GM12891 (cell line): ENCODE results near the gene TMEM185A.
A peak's percentile ranks its signal among the peaks of the same experiment; 100 is the strongest.
"Not testable (repeated sequence)": the region's sequence is repeated elsewhere in the genome, so short reads cannot be mapped to it uniquely, and the experiment has no call there.

Experiments
- DNase-seq: peaks from one replicate; pipeline ENCODE4 v3.0.0; 2011; ENCODE audit warnings: low spot score; ENCODE audit not compliant: insufficient read length
- FAIRE-seq: peaks from 2 replicates; lab custom pipeline; 2011; peaks lifted over from hg19 to GRCh38; lab: Jason Lieb, UNC
- PAX5 ChIP-seq: IDR thresholded peaks from 2 replicates; pipeline ENCODE4 v1.6.1; 2011; ENCODE audit warnings: low read length, moderate library complexity, mild to moderate bottlenecking; ENCODE audit not compliant: insufficient read depth, severe bottlenecking
- POLR2A ChIP-seq: IDR thresholded peaks from 2 replicates; pipeline ENCODE4 v1.6.1; 2011; ENCODE audit warnings: low read depth, low read length, control low read depth
- POLR2AphosphoS5 ChIP-seq: IDR thresholded peaks from 2 replicates; pipeline ENCODE4 v1.6.1; 2011; ENCODE audit warnings: low read depth, low read length, control low read depth
- POU2F2 ChIP-seq: IDR thresholded peaks from 2 replicates; pipeline ENCODE4 v1.6.1; 2011; ENCODE audit warnings: low read depth, mild to moderate bottlenecking, control low read depth, low read length, moderate library complexity
- SPI1 ChIP-seq: IDR thresholded peaks from 2 replicates; pipeline ENCODE4 v1.6.1; 2011; ENCODE audit warnings: low read depth, low read length, control low read depth
- TAF1 ChIP-seq: IDR thresholded peaks from 2 replicates; pipeline ENCODE4 v1.6.1; 2011; ENCODE audit warnings: low read depth, low read length, control low read depth

Gene TMEM185A

DNA sequence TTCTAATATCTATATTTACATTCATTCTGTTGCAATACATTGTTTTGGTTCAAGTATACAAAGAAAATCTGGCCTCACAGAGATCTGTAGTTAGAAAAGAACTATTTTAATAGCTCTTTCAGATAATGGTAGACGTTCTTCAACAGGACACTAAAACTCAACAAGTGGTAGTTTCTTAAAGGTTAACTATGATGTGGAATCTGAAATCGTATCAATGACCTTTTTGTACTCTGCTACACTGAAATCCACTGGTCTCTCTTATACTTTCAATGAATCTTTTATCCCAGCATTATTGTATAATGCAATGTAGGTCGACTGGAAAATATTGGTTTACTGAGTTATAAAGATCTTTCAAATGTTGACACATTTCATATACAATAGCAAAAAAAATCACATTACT is 12.7 kb downstream of the TMEM185A start:
- DNase-seq (no peak), FAIRE-seq (no peak)
- no peak for TF ChIP-seq POLR2A
- TF ChIP-seq PAX5: no peak
- TF ChIP-seq SPI1: no peak
- no peak for TF ChIP-seq POLR2AphosphoS5
- TF ChIP-seq TAF1: no peak
- no peak for TF ChIP-seq POU2F2

DNA sequence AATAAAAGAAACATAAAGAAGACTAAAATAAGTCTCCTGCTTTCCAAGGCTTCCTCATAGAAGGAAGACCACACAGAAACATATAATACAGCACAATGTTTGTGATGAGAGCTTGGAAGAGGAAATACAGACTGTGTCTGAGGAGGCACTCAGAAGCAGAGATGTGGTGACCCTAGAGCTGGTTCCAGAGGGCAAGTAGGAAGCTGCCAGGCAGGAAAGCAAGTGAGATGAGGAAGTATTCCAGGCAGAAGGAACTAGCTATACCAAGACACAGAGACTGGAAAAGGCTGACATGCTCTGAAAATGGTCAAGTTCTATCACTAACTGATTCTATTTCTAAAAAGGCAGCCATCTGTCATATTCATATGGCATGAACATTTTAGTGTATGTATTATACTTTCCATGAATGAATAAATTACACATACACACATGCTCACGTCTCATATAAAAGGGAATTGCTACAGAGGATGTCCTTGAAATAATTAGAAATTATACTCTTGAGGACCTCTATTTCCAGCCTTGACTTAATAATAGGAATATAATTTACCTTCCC is 19.9 kb downstream of the TMEM185A start:
- FAIRE-seq (no peak), DNase-seq (no peak)

DNA sequence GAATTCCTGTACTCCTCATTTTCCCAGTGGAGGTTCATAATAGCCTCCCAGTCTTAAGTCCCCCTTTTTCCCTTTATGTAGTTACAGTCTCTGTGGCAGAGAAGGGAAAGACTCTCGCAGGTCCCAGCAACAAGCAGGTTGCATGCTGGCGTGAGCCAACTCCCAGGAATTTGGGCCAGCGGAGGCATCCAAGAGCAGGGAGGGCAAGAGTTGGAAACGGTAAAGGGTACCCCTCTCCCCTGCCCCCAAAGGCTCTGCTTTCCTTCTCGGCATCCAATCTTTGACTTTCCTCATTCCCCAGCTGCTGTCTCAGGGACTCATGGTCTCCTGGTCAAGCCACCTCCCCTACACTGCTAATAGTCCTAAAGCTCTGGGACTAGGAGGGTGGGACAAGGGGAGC is 21.1 kb downstream of the TMEM185A start:
- no peak for FAIRE-seq
- DNase-seq: no peak
- TF ChIP-seq POLR2A (no peak), TAF1 (no peak), POU2F2 (no peak), SPI1 (no peak), PAX5 (no peak), POLR2AphosphoS5 (no peak)

More for the DNA sequence above, 19.9 kb downstream of the TMEM185A start:
- TF ChIP-seq SPI1 (no peak), POU2F2 (no peak), TAF1 (no peak), POLR2A (no peak)

DNA sequence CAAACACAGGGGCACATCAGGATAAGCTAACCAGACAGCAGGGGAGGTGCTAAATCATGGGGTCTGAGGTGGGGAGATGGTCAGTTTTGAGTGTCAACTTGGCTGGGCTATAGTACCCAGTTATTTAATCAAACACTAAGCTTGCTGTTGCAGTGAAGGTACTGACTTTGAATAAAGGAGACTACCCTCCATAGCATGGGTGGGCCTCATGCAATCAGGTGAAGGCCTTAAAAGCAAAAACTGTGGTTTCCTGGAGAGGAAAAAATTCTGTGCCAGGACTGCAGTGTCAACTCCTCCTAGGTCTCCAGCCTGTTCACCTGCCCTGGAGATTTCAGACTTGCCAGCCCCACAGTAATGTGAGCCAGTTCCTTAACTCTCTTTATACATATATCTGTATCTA is 23.9 kb downstream of the TMEM185A start:
- FAIRE-seq (no peak), DNase-seq (no peak)
- TF ChIP-seq POLR2A: no peak
- no peak for TF ChIP-seq POLR2AphosphoS5
- no peak for TF ChIP-seq PAX5
- TF ChIP-seq SPI1: no peak
- TF ChIP-seq POU2F2: no peak
- no peak for TF ChIP-seq TAF1

DNA sequence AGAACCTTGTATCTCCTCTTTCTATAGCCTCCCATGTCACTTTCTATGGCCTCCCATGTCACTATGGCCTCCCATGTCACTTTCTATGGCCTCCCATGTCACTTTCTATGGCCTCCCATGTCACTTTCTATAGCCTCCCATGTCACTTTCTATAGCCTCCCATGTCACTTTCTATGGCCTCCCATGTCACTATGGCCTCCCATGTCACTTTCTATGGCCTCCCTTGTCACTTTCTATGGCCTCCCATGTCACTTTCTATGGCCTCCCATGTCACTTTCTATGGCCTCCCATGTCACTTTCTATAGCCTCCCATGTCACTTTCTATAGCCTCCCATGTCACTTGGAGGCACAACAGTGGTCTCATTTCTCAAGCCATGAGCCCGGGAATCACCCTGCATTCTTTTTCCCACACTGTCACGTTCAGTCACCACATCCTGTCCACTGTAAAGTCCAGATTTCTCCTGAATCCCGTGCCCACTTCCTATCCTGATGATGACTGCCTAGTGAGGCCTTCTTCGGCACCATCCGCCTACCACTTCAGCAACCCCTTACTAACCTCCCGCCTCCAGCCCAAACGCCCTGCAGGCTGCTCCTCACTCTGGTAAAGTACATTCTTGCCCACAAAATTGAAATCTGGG is 26.2 kb downstream of the TMEM185A start:
- not testable (repeated sequence) for FAIRE-seq

DNA sequence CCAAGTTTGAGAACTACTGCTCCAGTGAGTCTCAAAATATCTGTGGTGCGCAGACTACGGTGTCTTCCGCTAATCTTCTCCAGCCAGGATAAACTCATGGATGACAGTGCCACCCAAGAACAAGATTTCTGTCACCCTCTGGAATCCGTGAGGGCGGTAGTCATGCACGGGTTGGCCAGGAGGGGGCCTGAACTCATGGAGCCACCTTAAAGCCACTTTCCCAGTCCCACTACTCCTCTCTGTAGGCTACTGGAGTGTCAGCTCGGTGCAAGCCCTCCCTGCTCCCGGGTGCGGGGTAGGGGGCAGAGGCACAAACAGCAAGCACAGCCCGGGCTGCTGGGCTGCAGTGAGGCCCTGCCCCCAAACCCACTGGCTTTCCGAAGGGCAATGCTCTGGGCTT is 33.0 kb downstream of the TMEM185A start:
- FAIRE-seq: peak; percentile 28
- DNase-seq: not testable (repeated sequence)

More for the DNA sequence above, 26.2 kb downstream of the TMEM185A start:
- DNase-seq: not testable (repeated sequence)

DNA sequence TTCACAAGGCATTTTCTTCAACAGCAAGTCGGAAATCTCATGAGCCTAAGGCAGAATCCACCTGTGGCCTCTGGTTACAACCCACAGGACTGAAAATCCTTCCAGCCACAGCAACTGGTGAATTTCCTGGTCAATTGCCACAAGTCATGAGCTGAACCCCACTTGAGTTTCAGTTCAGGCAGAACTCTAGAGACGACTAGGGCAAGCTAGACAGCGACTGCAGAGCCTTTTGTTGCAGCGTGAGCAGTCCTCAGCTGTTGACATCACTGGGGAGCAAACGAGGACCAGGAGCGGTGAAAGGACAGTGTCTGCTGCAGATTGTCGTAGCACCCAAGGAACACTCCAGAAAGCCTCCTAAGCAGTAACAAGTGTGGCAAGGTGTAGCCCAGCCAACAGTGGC is 35.6 kb downstream of the TMEM185A start:
- FAIRE-seq, DNase-seq: not testable (repeated sequence)

DNA sequence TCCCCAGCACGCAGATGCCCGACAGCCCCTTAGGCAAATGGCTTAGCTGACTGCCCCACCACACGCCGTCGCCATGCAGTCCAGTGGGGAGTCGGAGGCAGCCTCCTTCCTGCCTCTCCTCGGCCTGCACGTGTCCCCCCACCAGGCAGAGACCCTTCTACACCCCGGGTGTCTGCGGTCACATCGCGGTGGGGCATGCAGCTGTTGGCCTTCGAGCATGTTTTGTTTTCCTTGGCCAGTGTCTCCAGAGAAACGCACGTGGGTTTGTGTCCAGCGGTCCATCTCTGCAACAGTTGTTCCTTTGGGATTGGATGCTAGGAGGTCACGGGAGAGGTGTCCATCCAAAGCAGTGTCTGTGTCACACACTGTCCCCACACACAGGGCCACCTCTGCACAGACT is 36.4 kb downstream of the TMEM185A start, which contains the start of gene HSFX2:
TSS of gene HSFX2 (minus strand) at position 101 of the 400 bp plus-strand sequence. CDS start 614 bp downstream, outside the sequence.
- FAIRE-seq, DNase-seq: not testable (repeated sequence)

DNA sequence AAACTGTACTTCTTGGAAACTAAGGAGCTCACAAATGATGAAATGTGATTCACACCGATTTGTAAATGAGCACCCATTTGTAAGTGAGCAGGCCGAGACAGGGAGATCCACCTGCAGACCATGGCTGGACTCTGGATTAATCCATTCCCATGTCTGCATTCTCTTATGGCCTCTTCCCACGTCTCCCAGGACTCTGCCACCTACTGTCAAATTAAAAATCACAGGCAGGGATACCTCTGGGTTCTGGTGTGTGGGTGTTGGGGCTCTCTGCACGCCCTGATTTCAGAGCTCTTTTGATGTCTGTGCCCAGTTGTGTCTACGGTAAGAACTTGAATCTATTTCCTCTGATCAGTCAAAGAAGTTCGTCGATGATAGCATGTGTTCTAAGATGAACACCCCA is 40.6 kb downstream of the TMEM185A start:
- not testable (repeated sequence) for DNase-seq, FAIRE-seq

DNA sequence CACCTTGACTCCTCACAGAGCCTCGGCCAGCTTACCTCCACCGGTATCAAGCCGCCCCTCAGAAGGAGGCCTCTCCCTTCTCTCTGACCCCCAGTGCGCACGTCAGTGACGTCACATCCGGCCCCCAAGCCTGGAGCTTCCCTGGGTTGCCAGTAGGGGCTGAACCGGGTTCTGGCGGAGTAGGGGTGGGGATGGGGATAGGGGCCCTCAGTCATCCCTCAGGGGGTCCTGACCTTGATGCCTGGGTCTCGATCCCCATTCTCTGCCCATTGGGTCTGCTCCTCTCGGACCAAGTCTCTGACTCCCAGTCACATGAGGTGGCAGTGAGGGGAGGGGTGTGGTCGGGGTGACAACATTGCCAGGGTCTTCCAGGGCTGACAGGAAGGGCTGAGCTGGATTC is 44.2 kb downstream of the TMEM185A start, which contains the start of gene MAGEA9B:
TSS of gene MAGEA9B (minus strand) at position 101 of the 400 bp plus-strand sequence. CDS start 4,280 bp downstream, outside the sequence.
- FAIRE-seq, DNase-seq: not testable (repeated sequence)

DNA sequence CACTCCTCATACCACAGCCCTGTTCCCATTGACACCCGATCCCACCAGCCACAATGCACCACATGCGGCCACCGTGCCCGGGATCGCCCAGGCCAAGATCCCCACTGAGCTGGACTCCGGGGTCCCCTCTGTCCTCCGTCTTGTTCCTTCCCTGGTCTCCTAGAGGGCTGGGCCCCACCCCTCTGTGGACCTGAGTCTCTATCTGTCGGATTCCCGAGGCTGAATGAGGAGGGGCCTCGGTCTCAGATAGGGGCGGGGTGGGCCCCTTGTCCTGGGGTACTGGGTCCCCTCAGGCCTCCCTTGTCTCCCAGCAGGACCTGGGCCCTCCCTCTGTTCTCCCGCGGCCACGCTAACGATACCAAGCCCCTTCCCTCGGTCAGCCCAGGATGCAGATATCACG is 46.0 kb downstream of the TMEM185A start:
- not testable (repeated sequence) for DNase-seq, FAIRE-seq

DNA sequence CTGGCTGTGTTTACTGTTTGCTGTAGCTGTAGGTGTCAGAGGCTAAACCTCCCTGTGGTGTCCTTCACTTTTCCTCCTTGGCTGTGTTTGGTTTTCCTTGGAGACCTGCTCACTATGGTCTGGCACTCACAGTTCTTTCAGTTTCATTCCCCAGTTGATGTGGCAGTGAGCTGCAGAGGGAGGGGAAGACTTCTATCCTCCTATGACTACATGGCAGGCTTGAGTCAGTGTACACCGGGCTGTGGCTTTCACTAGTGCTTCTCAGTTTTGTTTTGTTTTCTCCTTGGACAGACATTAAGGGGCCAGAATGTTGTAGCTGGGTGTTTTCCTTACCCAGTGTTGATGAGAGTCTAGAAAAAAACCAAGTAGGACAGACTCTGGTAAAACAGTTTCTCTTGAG is 58.1 kb downstream of the TMEM185A start:
- FAIRE-seq, DNase-seq: not testable (repeated sequence)

DNA sequence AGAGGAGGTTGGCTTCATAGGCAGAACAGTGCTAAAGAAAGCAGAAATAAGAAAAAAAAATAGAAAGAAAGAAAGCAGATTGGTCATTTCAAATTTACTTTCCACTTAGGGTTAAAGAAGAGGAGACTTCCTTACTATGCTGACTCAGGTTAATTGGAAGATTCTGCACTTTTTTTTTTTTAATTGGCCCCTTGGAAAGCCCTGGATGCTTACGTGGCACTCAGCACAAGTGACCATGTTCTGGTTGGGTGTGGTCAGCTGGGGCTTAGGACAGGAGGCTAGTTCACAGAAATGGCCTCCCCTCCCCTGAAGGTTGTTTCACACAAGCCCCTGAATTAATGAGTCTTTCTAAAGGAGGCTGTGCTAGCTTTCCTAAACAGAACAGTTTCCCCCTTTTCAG is 58.8 kb downstream of the TMEM185A start:
- DNase-seq (no peak), FAIRE-seq (no peak)
- no peak for TF ChIP-seq PAX5
- TF ChIP-seq POU2F2: no peak
- TF ChIP-seq POLR2AphosphoS5: no peak
- TF ChIP-seq POLR2A: no peak
- TF ChIP-seq TAF1: no peak
- no peak for TF ChIP-seq SPI1
